Activated CD4-positive, alpha-beta memory T cell treated with anti-CD3 and anti-CD28 coated beads for 36 hours (primary cell): ENCODE measurements around the gene UBASH3A. TPM values are rescaled to one million over a fixed set of nuclear protein-coding genes. Genes with fewer than 3 reads are reported as not detected.

Experiments used
- CTCF ChIA-PET: fragments of 350-600 bp; sonication (Branson Sonifier 250); formaldehyde crosslinking; loops from one replicate; lab custom pipeline; 2021; ENCODE audit warnings: antibody characterized with exemption, inconsistent platforms; lab: Charles Lee
- POLR2A ChIA-PET: fragments of 350-600 bp; sonication (Branson Sonifier 250); formaldehyde crosslinking; loops from one replicate; lab custom pipeline; 2021; ENCODE audit warnings: antibody characterized with exemption; lab: Charles Lee
- DNase-seq: peaks from one replicate; pipeline ENCODE4 v3.0.0-alpha.2; 2020
- H3K27ac Mint-ChIP-seq: one replicate; pipeline ENCODE4 v1.8.0; 2021; ENCODE audit warnings: mixed read lengths
- H3K27me3 Mint-ChIP-seq: one replicate; pipeline ENCODE4 v1.8.0; 2021; ENCODE audit warnings: mixed read lengths
- H3K36me3 Mint-ChIP-seq: one replicate; pipeline ENCODE4 v1.8.0; 2021; ENCODE audit warnings: mixed read lengths
- H3K4me1 Mint-ChIP-seq: one replicate; pipeline ENCODE4 v1.8.0; 2021; ENCODE audit warnings: low read depth, mixed read lengths
- H3K4me3 Mint-ChIP-seq: one replicate; pipeline ENCODE4 v1.8.0; 2021; ENCODE audit warnings: mild to moderate bottlenecking, mixed read lengths
- H3K9me3 Mint-ChIP-seq: one replicate; pipeline ENCODE4 v1.8.0; 2021; ENCODE audit warnings: mixed read lengths
- intact Hi-C: fragments of 100-400 bp; cut with micrococcal nuclease; formaldehyde crosslinking; loops from one replicate; pipeline ENCODE4 v1.15.1; 2023
- total RNA-seq, 2 experiments: library from RNA; stranded (reverse); gene quantifications; one replicate each; pipeline ENCODE4 v1.2.3, GENCODE V29; 2021

The UBASH3A gene
- total RNA-seq, 2 experiments from 2014 or later = 27.2 to 29.4 TPM

DNA sequence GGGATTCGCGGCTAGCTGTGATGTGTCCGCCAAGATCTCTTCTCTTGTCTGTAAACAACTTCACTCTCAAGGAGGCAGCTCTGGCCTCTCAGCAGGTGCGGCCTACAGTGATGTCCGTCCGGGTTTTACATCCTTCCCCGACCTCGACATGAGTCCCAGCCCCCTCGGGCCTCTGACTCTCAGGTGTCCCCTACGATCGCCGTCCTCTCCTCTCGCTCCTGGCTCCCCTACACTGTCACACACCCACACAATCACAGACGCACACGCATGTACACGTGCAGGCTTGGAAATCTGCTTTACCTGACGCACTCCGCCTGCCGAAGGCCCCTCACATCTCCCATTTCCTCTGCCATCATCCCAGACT lies 93.1 kb downstream of the UBASH3A start:
- Mint-ChIP-seq H3K9me3 (no peaks in the 10 kb centered on the region), H3K27me3 (peaks cover 1% of the 10 kb centered on the region), H3K4me1 (peaks cover 21% of the 10 kb centered on the region), H3K4me3 (peak overlapping the region; percentile 90), H3K36me3 (no peaks in the 10 kb centered on the region), H3K27ac (peak overlapping the region; percentile 42)
- DNase-seq = no peak
- intact Hi-C loops = loop anchor here (1.0 to 2.0 kb wide), 4 partner anchors 17 to 477 kb away; partner anchors contain the start of gene PKNOX1
- ChIA-PET CTCF (no interaction called here), POLR2A (interaction anchor here (0.6 to 2.4 kb wide), 2 partner anchors 31 to 87 kb away, joined by 3 to 6 read pairs; no protein-coding TSS in a partner anchor)

Other genes starting within 250 kb of the UBASH3A start
- 10 to 100 TPM; 22.2 to 24.6 TPM for gene ABCG1, start 184.8 kb upstream of the UBASH3A start, total RNA-seq
- gene TFF3, start 88.5 kb upstream of the UBASH3A start, total RNA-seq = not detected
- not detected for gene TFF2, start 52.9 kb upstream of the UBASH3A start, total RNA-seq
- not detected for gene TFF1, start 37.4 kb upstream of the UBASH3A start, total RNA-seq
- 10 to 100 TPM; 47.6 to 49.8 TPM for gene TMPRSS3, start 7.8 kb upstream of the UBASH3A start, total RNA-seq
- under 1 TPM; 0.38 to 0.53 TPM for gene RSPH1, start 92.3 kb downstream of the UBASH3A start, total RNA-seq
- gene SLC37A1, start 110.0 kb downstream of the UBASH3A start, total RNA-seq = 10 to 100 TPM; 21.1 to 21.2 TPM
- gene PDE9A, start 249.7 kb downstream of the UBASH3A start, total RNA-seq = 1 to 10 TPM; 7.5 to 8.6 TPM